HepG2 (cell line): ENCODE measurements around the gene HPD. TPM values are rescaled to one million over a fixed set of nuclear protein-coding genes. Genes with fewer than 3 reads are reported as not detected.
A peak's percentile ranks its signal among the peaks of the same experiment; 100 is the strongest.

Source experiments
- CC2D1A ChIP-seq: sonication (generic); formaldehyde crosslinking; IDR thresholded peaks from 2 replicates; pipeline ENCODE4 v1.8.1; 2023; ENCODE audit warnings: mild to moderate bottlenecking, missing genetic modification reagents
- ERF ChIP-seq: IDR thresholded peaks from 2 replicates; pipeline ENCODE4 v1.6.1; 2018; ENCODE audit warnings: missing biosample characterization, missing genetic modification reagents
- GPN1 ChIP-seq: sonication (generic); formaldehyde crosslinking; IDR thresholded peaks from 2 replicates; pipeline ENCODE4 v1.5.1; 2020; ENCODE audit warnings: missing genetic modification reagents, borderline replicate concordance
- GZF1 ChIP-seq: sonication (generic); formaldehyde crosslinking; IDR thresholded peaks from 2 replicates; pipeline ENCODE4 v1.5.1; 2020; ENCODE audit warnings: mild to moderate bottlenecking, missing genetic modification reagents
- HDAC6 ChIP-seq: fragments of 200-600 bp; sonication (generic); IDR thresholded peaks from 2 replicates; pipeline ENCODE4 v1.7.0; 2017; ENCODE audit warnings: mild to moderate bottlenecking, antibody characterized with exemption, low read length, low read depth
- JUND ChIP-seq: sonication (generic); formaldehyde crosslinking; IDR thresholded peaks from 2 replicates; pipeline ENCODE4 v1.8.0; 2022; ENCODE audit warnings: mild to moderate bottlenecking, missing genetic modification reagents
- MNT ChIP-seq: fragments of 450-650 bp; IDR thresholded peaks from 2 replicates; pipeline ENCODE4 v1.6.1; 2016
- PBX3 ChIP-seq: sonication (generic); formaldehyde crosslinking; IDR thresholded peaks from 2 replicates; pipeline ENCODE4 v1.8.1; 2023; ENCODE audit warnings: missing genetic modification reagents, inconsistent platforms, borderline replicate concordance
- TBX2 ChIP-seq: sonication (generic); formaldehyde crosslinking; IDR thresholded peaks from 2 replicates; pipeline ENCODE4 v1.5.0; 2020; ENCODE audit warnings: missing genetic modification reagents, mild to moderate bottlenecking, borderline replicate concordance
- USF2 ChIP-seq, 2 experiments: sonication (generic) in 1 of 2; formaldehyde crosslinking in 1 of 2; IDR thresholded peaks; 2 replicates each; pipeline versions ENCODE4 v1.5.1 to v1.6.1; 2011 to 2020; ENCODE audit warnings: borderline replicate concordance in 1 of 2, low read depth in 1 of 2, low read length in 1 of 2, mild to moderate bottlenecking in 1 of 2, missing genetic modification reagents in 1 of 2, moderate library complexity in 1 of 2
- ZNF660 ChIP-seq: sonication (generic); formaldehyde crosslinking; IDR thresholded peaks from 2 replicates; pipeline ENCODE4 v1.5.1; 2020; ENCODE audit warnings: mild to moderate bottlenecking, low read depth, missing genetic modification reagents, borderline replicate concordance
- ZZZ3 ChIP-seq: sonication (generic); formaldehyde crosslinking; IDR thresholded peaks from 2 replicates; pipeline ENCODE4 v1.4.0; 2020; ENCODE audit warnings: missing genetic modification reagents, mild to moderate bottlenecking, borderline replicate concordance
- polyA plus RNA-seq, 8 experiments: library from polyadenylated mRNA; depleted of rRNA in 3 of 8; stranded (reverse) in 7 of 8; unstranded in 1 of 8; fragments of >200 nt; fragmentation: Illumina TruSeq in 4 of 8; extraction: Trizol in 4 of 8; gene quantifications; 2 replicates each; pipeline versions ENCODE4 v1.2.1 to v1.2.3, GENCODE V29; 2011 to 2016; ENCODE audit warnings: low read depth in 4 of 8, missing spikeins in 1 of 8, mixed read lengths in 1 of 8; ENCODE audit not compliant: insufficient read depth in 1 of 8
- total RNA-seq, 5 experiments: library from RNA; depleted of rRNA; stranded (reverse); fragments of >200 nt; fragmentation: Illumina TruSeq; extraction: Trizol; gene quantifications; 2 replicates each; pipeline ENCODE4 v1.2.3, GENCODE V29; 2016; ENCODE audit warnings: low read depth in 1 of 5

The HPD gene
- total and polyA plus RNA-seq, 2 of the 13 experiments (the other 11 are each of a cell fraction or from before 2014, with no cell fraction given), result 120 to 195 TPM

GRCh38 chr12:121806009-121806545 lies 52.6 kb downstream of the HPD start (continued):
- peak; percentile 37 for TF ChIP-seq MNT
- no peak for TF ChIP-seq HDAC6
- no peak for TF ChIP-seq ZNF660 (CRISPR knock-in tag)
- TF ChIP-seq PBX3, result no peak
- no peak for TF ChIP-seq ERF (CRISPR knock-in tag)
- TF ChIP-seq JUND (CRISPR knock-in tag), result no peak
- no peak for TF ChIP-seq GZF1 (CRISPR knock-in tag)
- TF ChIP-seq CC2D1A (CRISPR knock-in tag), result no peak
- peak; percentile 31; the same call in 1 of the 2 replicates for TF ChIP-seq TBX2 (CRISPR knock-in tag)
- no peak for TF ChIP-seq USF2 (IDR thresholded peaks at IDR 0.05; ENCODE audit: low read depth, low read length)
- TF ChIP-seq USF2 (CRISPR knock-in tag; IDR thresholded peaks at IDR 0.05; ENCODE audit: borderline replicate concordance), result no peak
- no peak for TF ChIP-seq GPN1
- no peak for TF ChIP-seq ZZZ3 (CRISPR knock-in tag)
